K562 (cell line): ENCODE measurements around the gene CSF1. TPM values are rescaled to one million over a fixed set of nuclear protein-coding genes. Genes with fewer than 3 reads are reported as not detected.
A peak's percentile ranks its signal among the peaks of the same experiment; 100 is the strongest.

Experiments
- ATAC-seq: fragments of 200-7000 bp; cut with Tn5 transposase; 3 replicates; pipeline ENCODE4 v1.9.1; 2020; ENCODE audit warnings: moderate library complexity
- BruUV-seq: library from RNA; stranded (reverse); fragments of 400-500 nt; replicated peaks from 2 replicates; lab custom pipeline; 2021; lab: Mats Ljungman, UMichigan
- CTCF ChIA-PET: fragments of 300-600 bp; formaldehyde crosslinking; extraction: SDS; loops from one replicate; lab custom pipeline; 2021; ENCODE audit warnings: low intra/inter-chr PET ratio; lab: Yijun Ruan, JAX
- POLR2A ChIA-PET: fragments of 300-600, 350-650 bp; sonication (Branson Sonifier 250); formaldehyde crosslinking; extraction: SDS; loops from one replicate; lab custom pipeline; 2021; ENCODE audit warnings: antibody characterized with exemption, inconsistent platforms; lab: Yijun Ruan, JAX
- DNase-seq, 4 experiments: peaks; one replicate each; pipeline versions ENCODE4 v3.0.0 to v3.0.0-alpha.2; 2011 to 2018; ENCODE audit warnings: low spot score in 3 of 4, mixed read lengths in 3 of 4; ENCODE audit errors: extremely low read depth in 1 of 4
- FAIRE-seq: peaks from 2 replicates; lab custom pipeline; 2011; peaks lifted over from hg19 to GRCh38; lab: Jason Lieb, UNC
- H2AFZ ChIP-seq: 2 replicates; pipeline ENCODE4 v1.6.0; 2011; ENCODE audit warnings: low read depth, low read length, control low read depth, inconsistent platforms
- H3K27ac ChIP-seq: fragments of 200-600 bp; 3 replicates; pipeline ENCODE4 v1.8.0; 2011; ENCODE audit warnings: low read depth, mild to moderate bottlenecking, control low read depth, inconsistent platforms, low read length, moderate library complexity, mixed read lengths; ENCODE audit errors: extremely low read depth
- H3K27me3 ChIP-seq, 2 experiments: fragments of 300-600 bp in 1 of 2; 2 replicates in 1 of 2; 3 replicates in 1 of 2; pipeline versions ENCODE4 v1.6.0 to v1.8.0; 2011; ENCODE audit warnings: inconsistent platforms in 2 of 2, low read length in 2 of 2, mild to moderate bottlenecking in 1 of 2, mixed read lengths in 1 of 2, moderate library complexity in 1 of 2; ENCODE audit not compliant: control insufficient read depth in 2 of 2, insufficient read depth in 2 of 2
- H3K36me3 ChIP-seq: fragments of 300-600 bp; 3 replicates; pipeline ENCODE4 v1.8.0; 2011; ENCODE audit warnings: mild to moderate bottlenecking, low read length, inconsistent platforms; ENCODE audit not compliant: control insufficient read depth, insufficient read depth
- H3K4me1 ChIP-seq, 2 experiments: fragments of 200-600 bp in 1 of 2; replicated peaks in 1 of 2; 2 replicates in 1 of 2; 3 replicates in 1 of 2; pipeline versions ENCODE4 v1.5.1 to v1.8.0; 2011; ENCODE audit warnings: inconsistent platforms in 2 of 2, low read length in 2 of 2, mild to moderate bottlenecking in 1 of 2, mixed read lengths in 1 of 2, moderate library complexity in 1 of 2; ENCODE audit not compliant: control insufficient read depth in 2 of 2, insufficient read depth in 2 of 2
- H3K4me2 ChIP-seq: 2 replicates; pipeline ENCODE4 v1.6.1; 2011; ENCODE audit warnings: low read length, control low read depth, inconsistent platforms, mixed read lengths; ENCODE audit not compliant: insufficient read depth
- H3K4me3 ChIP-seq: fragments of 200-600 bp; sonication (generic), shearing (Covaris generic); 2 replicates; pipeline ENCODE4 v1.5.1; 2016; ENCODE audit warnings: control low read depth, inconsistent platforms
- H3K79me2 ChIP-seq: fragments of 200-600 bp; 3 replicates; pipeline ENCODE4 v1.8.0; 2011; ENCODE audit warnings: low read length, inconsistent platforms; ENCODE audit not compliant: control insufficient read depth, insufficient read depth
- H3K9ac ChIP-seq, 2 experiments: 2 replicates each; pipeline versions ENCODE4 v1.6.0 to v1.6.1; 2011; ENCODE audit warnings: low read depth in 2 of 2, low read length in 2 of 2, control low read depth in 1 of 2, inconsistent platforms in 1 of 2, mild to moderate bottlenecking in 1 of 2, mixed read lengths in 1 of 2; ENCODE audit not compliant: insufficient read depth in 1 of 2
- H3K9me1 ChIP-seq: one replicate; pipeline ENCODE4 v1.6.0; 2011; ENCODE audit warnings: inconsistent platforms, mild to moderate bottlenecking, low read length, moderate library complexity; ENCODE audit not compliant: control insufficient read depth, insufficient read depth
- H3K9me3 ChIP-seq: replicated peaks from 2 replicates; pipeline ENCODE4 v1.5.1; 2011; ENCODE audit warnings: low read depth, low read length, inconsistent platforms; ENCODE audit not compliant: control insufficient read depth, insufficient read depth
- H4K20me1 ChIP-seq: replicated peaks from 2 replicates; pipeline ENCODE4 v1.6.1; 2011; ENCODE audit warnings: low read length, inconsistent platforms, mixed read lengths; ENCODE audit not compliant: control insufficient read depth, insufficient read depth
- CCNT2 ChIP-seq: IDR thresholded peaks from 2 replicates; pipeline ENCODE4 v1.6.1; 2011; ENCODE audit warnings: borderline replicate concordance, low read depth, mild to moderate bottlenecking, moderate library complexity, mixed read lengths, low read length; ENCODE audit not compliant: insufficient read length; ENCODE audit errors: extremely low read depth
- GABPB1 ChIP-seq: sonication (generic); formaldehyde crosslinking; IDR thresholded peaks from 2 replicates; pipeline ENCODE4 v1.8.0; 2022; ENCODE audit warnings: mild to moderate bottlenecking, missing genetic modification reagents
- GATAD2B ChIP-seq: fragments of 450-650 bp; IDR thresholded peaks from 2 replicates; pipeline ENCODE4 v1.6.1; 2017; ENCODE audit warnings: mild to moderate bottlenecking, borderline replicate concordance
- HDAC1 ChIP-seq, 2 experiments: fragments of 450-650 bp; IDR thresholded peaks; 2 replicates each; pipeline ENCODE4 v1.6.1; 2016 to 2017; ENCODE audit warnings: inconsistent platforms in 1 of 2, mild to moderate bottlenecking in 1 of 2, moderate library complexity in 1 of 2
- HLTF ChIP-seq: fragments of 450-650 bp; IDR thresholded peaks from 2 replicates; pipeline ENCODE4 v1.6.1; 2016
- NONO ChIP-seq, 2 experiments: fragments of 200-400 bp in 1 of 2; fragments of 450-650 bp in 1 of 2; formaldehyde crosslinking in 1 of 2; IDR thresholded peaks; 2 replicates each; pipeline ENCODE4 v1.6.1; 2017; ENCODE audit warnings: low read depth in 2 of 2, mild to moderate bottlenecking in 2 of 2, moderate library complexity in 2 of 2, low read length in 1 of 2
- PCBP1 ChIP-seq: fragments of 200-400 bp; formaldehyde crosslinking; IDR thresholded peaks from 2 replicates; pipeline ENCODE4 v1.6.1; 2018; ENCODE audit warnings: mild to moderate bottlenecking, low read depth, low read length; ENCODE audit not compliant: poor library complexity, severe bottlenecking
- RBM25 ChIP-seq: fragments of 200-400 bp; formaldehyde crosslinking; IDR thresholded peaks from 2 replicates; pipeline ENCODE4 v1.6.1; 2018; ENCODE audit warnings: low read length, low read depth, moderate library complexity; ENCODE audit not compliant: severe bottlenecking
- RCOR1 ChIP-seq, 2 experiments: IDR thresholded peaks; 2 replicates each; pipeline ENCODE4 v1.6.1; 2012; ENCODE audit warnings: low read depth in 2 of 2, low read length in 2 of 2, borderline replicate concordance in 1 of 2, improper control_type of control experiment in 1 of 2
- ZBTB7A ChIP-seq: IDR thresholded peaks from 2 replicates; pipeline ENCODE4 v1.6.1; 2011; ENCODE audit warnings: low read depth, mild to moderate bottlenecking, low read length, moderate library complexity, borderline replicate concordance; ENCODE audit not compliant: control insufficient read depth
- ZFX ChIP-seq: sonication (generic); formaldehyde crosslinking; IDR thresholded peaks from 2 replicates; pipeline ENCODE4 v1.8.0; 2022; ENCODE audit warnings: mild to moderate bottlenecking, missing genetic modification reagents, moderate library complexity
- WGBS: fragments of 100-300 bp; shearing (Covaris generic); methylation state at CpG from one replicate; pipeline ENCODE4 v1.1.6; 2016; ENCODE audit warnings: low coverage, mixed read lengths; ENCODE audit not compliant: insufficient coverage; ENCODE audit errors: missing lambda C conversion rate; 5-methylcytosine and 5-hydroxymethylcytosine counted together
- in situ Hi-C: fragments of 300-500 bp; cut with MboI; formaldehyde crosslinking; loops from 4 replicates; pipeline ENCODE4 v1.15.0; 2018; ENCODE audit warnings: inconsistent platforms, mixed read lengths
- intact Hi-C: fragments of 100-400 bp; cut with micrococcal nuclease; formaldehyde crosslinking; loops from 2 replicates; pipeline ENCODE4 v1.14.2; 2022
- polyA plus RNA-seq, 8 experiments: library from polyadenylated mRNA; depleted of rRNA in 4 of 8; stranded (reverse) in 5 of 8; unstranded in 3 of 8; fragments of >200 nt; fragmentation: Nextera tagmentation in 2 of 8; fragmentation: Illumina TruSeq in 1 of 8; extraction: Ambion mirVana in 2 of 8; extraction: Trizol in 1 of 8; gene quantifications; 2 replicates each; pipeline versions ENCODE4 v1.2.1 to v1.2.3, GENCODE V29; 2011 to 2014; ENCODE audit warnings: inconsistent platforms in 1 of 8, missing spikeins in 1 of 8
- total RNA-seq, 7 experiments: library from RNA; depleted of rRNA in 6 of 7; stranded (reverse); fragments of >200 nt in 6 of 7; fragmentation: Illumina TruSeq in 2 of 7; extraction: Trizol in 2 of 7; gene quantifications; 2 replicates each; pipeline versions ENCODE4 v1.2.1 to v1.2.3, GENCODE V29; 2011 to 2021; ENCODE audit warnings: low replicate concordance in 1 of 7
- TF ChIP-seq, protein P1 (sequence below): fragments of 450-650 bp; IDR thresholded peaks from 2 replicates; pipeline ENCODE4 v1.6.1; 2017; ENCODE audit warnings: antibody characterized with exemption, mild to moderate bottlenecking
- TF ChIP-seq, protein P2 (sequence below): fragments of 250-450 bp; sonication (Bioruptor Pico); IDR thresholded peaks from 2 replicates; pipeline ENCODE4 v1.9.0; 2021; ENCODE audit warnings: mild to moderate bottlenecking, inconsistent platforms

CSF1 gene
- total and polyA plus RNA-seq, 9 of the 15 experiments (the other 6 are each of a cell fraction or from before 2014, with no cell fraction given) = 0.18 to 11.8 (median 2.8) TPM

DNA sequence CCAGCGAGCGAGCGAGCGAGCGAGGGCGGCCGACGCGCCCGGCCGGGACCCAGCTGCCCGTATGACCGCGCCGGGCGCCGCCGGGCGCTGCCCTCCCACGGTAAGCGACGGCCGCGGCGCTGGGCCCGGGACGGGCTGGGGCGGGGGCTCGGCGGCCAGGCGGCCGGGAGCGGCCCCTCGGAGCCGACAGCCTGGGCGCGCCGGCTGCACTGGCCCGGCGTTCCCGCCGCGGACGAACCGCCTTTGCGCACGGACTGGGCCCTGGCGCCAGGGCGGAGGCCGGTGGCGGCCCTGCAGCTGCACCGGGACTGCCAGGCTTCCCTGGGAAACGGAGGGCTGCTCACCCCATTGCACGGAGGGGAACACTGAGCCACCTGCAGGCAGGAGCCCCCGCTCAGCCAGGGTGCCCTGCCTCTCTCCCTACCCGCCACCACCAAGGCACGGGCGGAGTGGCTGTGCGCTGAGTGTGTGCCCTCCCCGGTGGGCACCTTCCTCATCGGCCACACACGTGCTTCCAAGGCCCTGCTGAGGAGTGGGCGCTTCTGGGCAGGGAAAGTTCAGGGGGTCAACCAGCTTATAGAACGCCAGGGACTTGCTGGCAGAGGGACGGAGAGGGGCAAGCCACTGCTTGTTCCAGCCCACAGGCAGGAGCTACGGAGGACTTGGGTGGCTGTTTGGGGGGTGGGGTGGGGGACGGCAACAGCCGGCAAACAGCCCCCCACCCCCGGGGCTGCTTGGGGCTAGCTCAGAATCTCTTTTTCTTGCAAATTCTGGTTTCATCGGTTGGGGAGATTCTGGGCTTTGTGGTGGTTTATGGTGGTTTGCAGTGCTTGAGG, 532 bp downstream of the CSF1 start:
- no TSS peak for BruUV-seq
- H3K27ac ChIP-seq = peak overlapping the region; percentile 64
- H3K9ac ChIP-seq = peak overlapping the region; percentile 79 to 93; a peak in 3 of 4 replicates
- no peaks in the 10 kb centered on the region for H3K9me1 ChIP-seq
- ChIA-PET CTCF (interaction anchor here (0.8 to 1.4 kb wide), 2 partner anchors 72 to 134 kb away, joined by 3 to 4 read pairs; no protein-coding TSS in a partner anchor), POLR2A (interaction anchor here (0.6 to 2.3 kb wide), 9 partner anchors 9 to 89 kb away, joined by 3 to 10 read pairs (median 4); partner anchors contain the start of gene AHCYL1)
- H3K79me2 ChIP-seq = peaks cover 21% of the 10 kb centered on the region
- peak overlapping the region; percentile 84 for H3K4me2 ChIP-seq
- H3K9me3 ChIP-seq = no peaks in the 10 kb centered on the region
- WGBS = 25% methylated on average over 56 of the region's 70 CpGs
- peaks cover 7% of the 10 kb centered on the region for H3K36me3 ChIP-seq
- in situ Hi-C loops (no loop called here), intact Hi-C loops (no loop called here)
- H3K4me1 ChIP-seq = peaks cover 30 to 37% of the 10 kb centered on the region in 2 experiments
- no peaks in the 10 kb centered on the region for H4K20me1 ChIP-seq
- H3K4me3 ChIP-seq = peak overlapping the region; percentile 52
- peak in 2 of 4 experiments; percentile 79 to 81 for DNase-seq
- FAIRE-seq = no peak
- H2AFZ ChIP-seq = peak overlapping the region; percentile 98
- ATAC-seq = no peak
- no peaks in the 10 kb centered on the region for H3K27me3 ChIP-seq
- TF ChIP-seq RCOR1 (IDR thresholded peaks at IDR 0.05; ENCODE audit: borderline replicate concordance in 1 of 2, low read depth in 2 of 2, low read length in 2 of 2) (peak in 1 of 2 experiments; percentile 50; a peak in 2 of 4 replicates), ZFX (CRISPR knock-in tag) (peak; percentile 78), GABPB1 (CRISPR knock-in tag) (0 out of 2 replicates have a peak, but pooled peaks have one; percentile 24), PCBP1 (peak; percentile 44), HDAC1 (IDR thresholded peaks at IDR 0.05) (0 out of 4 replicates have a peak, but pooled peaks of 1 of the 2 experiments have one; percentile 36), ZBTB7A (peak; percentile 26; the same call in 1 of the 2 replicates), CCNT2 (peak; percentile 1), HLTF (no peak), NONO (IDR thresholded peaks at IDR 0.05; ENCODE audit: low read depth in 2 of 2, low read length in 1 of 2) (peak in 1 of 2 experiments; percentile 43; a peak in 1 of 4 replicates), GATAD2B (0 out of 2 replicates have a peak, but pooled peaks have one; percentile 69), RBM25 (peak; percentile 84)
- TF ChIP-seq, protein P1, sequence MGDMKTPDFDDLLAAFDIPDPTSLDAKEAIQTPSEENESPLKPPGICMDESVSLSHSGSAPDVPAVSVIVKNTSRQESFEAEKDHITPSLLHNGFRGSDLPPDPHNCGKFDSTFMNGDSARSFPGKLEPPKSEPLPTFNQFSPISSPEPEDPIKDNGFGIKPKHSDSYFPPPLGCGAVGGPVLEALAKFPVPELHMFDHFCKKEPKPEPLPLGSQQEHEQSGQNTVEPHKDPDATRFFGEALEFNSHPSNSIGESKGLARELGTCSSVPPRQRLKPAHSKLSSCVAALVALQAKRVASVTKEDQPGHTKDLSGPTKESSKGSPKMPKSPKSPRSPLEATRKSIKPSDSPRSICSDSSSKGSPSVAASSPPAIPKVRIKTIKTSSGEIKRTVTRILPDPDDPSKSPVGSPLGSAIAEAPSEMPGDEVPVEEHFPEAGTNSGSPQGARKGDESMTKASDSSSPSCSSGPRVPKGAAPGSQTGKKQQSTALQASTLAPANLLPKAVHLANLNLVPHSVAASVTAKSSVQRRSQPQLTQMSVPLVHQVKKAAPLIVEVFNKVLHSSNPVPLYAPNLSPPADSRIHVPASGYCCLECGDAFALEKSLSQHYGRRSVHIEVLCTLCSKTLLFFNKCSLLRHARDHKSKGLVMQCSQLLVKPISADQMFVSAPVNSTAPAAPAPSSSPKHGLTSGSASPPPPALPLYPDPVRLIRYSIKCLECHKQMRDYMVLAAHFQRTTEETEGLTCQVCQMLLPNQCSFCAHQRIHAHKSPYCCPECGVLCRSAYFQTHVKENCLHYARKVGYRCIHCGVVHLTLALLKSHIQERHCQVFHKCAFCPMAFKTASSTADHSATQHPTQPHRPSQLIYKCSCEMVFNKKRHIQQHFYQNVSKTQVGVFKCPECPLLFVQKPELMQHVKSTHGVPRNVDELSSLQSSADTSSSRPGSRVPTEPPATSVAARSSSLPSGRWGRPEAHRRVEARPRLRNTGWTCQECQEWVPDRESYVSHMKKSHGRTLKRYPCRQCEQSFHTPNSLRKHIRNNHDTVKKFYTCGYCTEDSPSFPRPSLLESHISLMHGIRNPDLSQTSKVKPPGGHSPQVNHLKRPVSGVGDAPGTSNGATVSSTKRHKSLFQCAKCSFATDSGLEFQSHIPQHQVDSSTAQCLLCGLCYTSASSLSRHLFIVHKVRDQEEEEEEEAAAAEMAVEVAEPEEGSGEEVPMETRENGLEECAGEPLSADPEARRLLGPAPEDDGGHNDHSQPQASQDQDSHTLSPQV = peak; percentile 61
- TF ChIP-seq, protein P2, sequence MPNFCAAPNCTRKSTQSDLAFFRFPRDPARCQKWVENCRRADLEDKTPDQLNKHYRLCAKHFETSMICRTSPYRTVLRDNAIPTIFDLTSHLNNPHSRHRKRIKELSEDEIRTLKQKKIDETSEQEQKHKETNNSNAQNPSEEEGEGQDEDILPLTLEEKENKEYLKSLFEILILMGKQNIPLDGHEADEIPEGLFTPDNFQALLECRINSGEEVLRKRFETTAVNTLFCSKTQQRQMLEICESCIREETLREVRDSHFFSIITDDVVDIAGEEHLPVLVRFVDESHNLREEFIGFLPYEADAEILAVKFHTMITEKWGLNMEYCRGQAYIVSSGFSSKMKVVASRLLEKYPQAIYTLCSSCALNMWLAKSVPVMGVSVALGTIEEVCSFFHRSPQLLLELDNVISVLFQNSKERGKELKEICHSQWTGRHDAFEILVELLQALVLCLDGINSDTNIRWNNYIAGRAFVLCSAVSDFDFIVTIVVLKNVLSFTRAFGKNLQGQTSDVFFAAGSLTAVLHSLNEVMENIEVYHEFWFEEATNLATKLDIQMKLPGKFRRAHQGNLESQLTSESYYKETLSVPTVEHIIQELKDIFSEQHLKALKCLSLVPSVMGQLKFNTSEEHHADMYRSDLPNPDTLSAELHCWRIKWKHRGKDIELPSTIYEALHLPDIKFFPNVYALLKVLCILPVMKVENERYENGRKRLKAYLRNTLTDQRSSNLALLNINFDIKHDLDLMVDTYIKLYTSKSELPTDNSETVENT (CRISPR knock-in tag) = 0 out of 2 replicates have a peak, but pooled peaks have one; percentile 14
